Smooth muscle cell (in vitro differentiated cells): ENCODE results near the gene RPLP2. TPM values are rescaled to one million over a fixed set of nuclear protein-coding genes. Genes with fewer than 3 reads are reported as not detected.

Experiments used
- DNase-seq: peaks from one replicate; lab custom pipeline; 2025; ENCODE audit not compliant: unreplicated experiment; lab: John Stamatoyannopoulos, UW
- H2AFZ ChIP-seq: fragments of 200-600 bp; sonication (generic); 2 replicates; pipeline ENCODE4 v1.6.0; 2016; ENCODE audit warnings: antibody characterized with exemption, low read depth, mild to moderate bottlenecking
- H3F3A ChIP-seq: fragments of 200-600 bp; sonication (generic); 2 replicates; pipeline ENCODE4 v1.6.0; 2017; ENCODE audit warnings: antibody characterized with exemption, low read depth
- H3K27ac ChIP-seq: fragments of 200-600 bp; sonication (generic); 2 replicates; pipeline ENCODE4 v1.5.1; 2016; ENCODE audit warnings: low read depth, mild to moderate bottlenecking
- H3K27me3 ChIP-seq: fragments of 200-600 bp; sonication (generic); 2 replicates; pipeline ENCODE4 v1.6.1; 2016; ENCODE audit warnings: low read depth, mild to moderate bottlenecking
- H3K36me3 ChIP-seq: fragments of 200-600 bp; sonication (generic); 2 replicates; pipeline ENCODE4 v1.5.1; 2016; ENCODE audit warnings: low read depth
- H3K4me1 ChIP-seq: fragments of 200-600 bp; sonication (generic); 2 replicates; pipeline ENCODE4 v1.5.1; 2016; ENCODE audit warnings: low read depth
- H3K4me2 ChIP-seq: fragments of 200-600 bp; sonication (generic); 2 replicates; pipeline ENCODE4 v1.6.0; 2016; ENCODE audit warnings: mild to moderate bottlenecking
- H3K4me3 ChIP-seq: fragments of 200-600 bp; sonication (generic); 2 replicates; pipeline ENCODE4 v1.5.1; 2016; ENCODE audit warnings: mild to moderate bottlenecking
- H3K79me2 ChIP-seq: fragments of 200-600 bp; sonication (generic); 2 replicates; pipeline ENCODE4 v1.6.0; 2016; ENCODE audit warnings: low read depth, mild to moderate bottlenecking
- H3K9ac ChIP-seq: fragments of 200-600 bp; sonication (generic); 2 replicates; pipeline ENCODE4 v1.6.0; 2016; ENCODE audit warnings: low read depth
- H3K9me3 ChIP-seq: fragments of 200-600 bp; sonication (generic); replicated peaks from 2 replicates; pipeline ENCODE4 v1.5.1; 2016; ENCODE audit warnings: low read depth
- H4K20me1 ChIP-seq: fragments of 200-600 bp; sonication (generic); 2 replicates; pipeline ENCODE4 v1.6.0; 2016; ENCODE audit warnings: low read depth
- WGBS: methylation state at CpG from one replicate; pipeline ENCODE4 v1.1.7; 2016; ENCODE audit warnings: low lambda C conversion rate; 5-methylcytosine and 5-hydroxymethylcytosine counted together
- polyA plus RNA-seq: library from polyadenylated mRNA; unstranded; fragments of >200 nt; fragmentation: Nextera tagmentation; extraction: Ambion mirVana; gene quantifications from 2 replicates; pipeline ENCODE4 v1.2.1, GENCODE V29; 2016
- total RNA-seq: library from RNA; depleted of rRNA; stranded (reverse); fragments of >200 nt; gene quantifications from 2 replicates; pipeline ENCODE4 v1.2.3, GENCODE V29; 2014
- TF ChIP-seq, protein P1 (sequence below): fragments of 200-600 bp; sonication (generic); IDR thresholded peaks from 2 replicates; pipeline ENCODE4 v1.5.1; 2017; ENCODE audit warnings: borderline replicate concordance, mild to moderate bottlenecking, antibody characterized with exemption; ENCODE audit not compliant: insufficient read depth, poor library complexity, severe bottlenecking

RPLP2 gene
- total RNA-seq (472 and 511 TPM in 2 replicates), polyA plus RNA-seq (622 and 701 TPM in 2 replicates)

DNA sequence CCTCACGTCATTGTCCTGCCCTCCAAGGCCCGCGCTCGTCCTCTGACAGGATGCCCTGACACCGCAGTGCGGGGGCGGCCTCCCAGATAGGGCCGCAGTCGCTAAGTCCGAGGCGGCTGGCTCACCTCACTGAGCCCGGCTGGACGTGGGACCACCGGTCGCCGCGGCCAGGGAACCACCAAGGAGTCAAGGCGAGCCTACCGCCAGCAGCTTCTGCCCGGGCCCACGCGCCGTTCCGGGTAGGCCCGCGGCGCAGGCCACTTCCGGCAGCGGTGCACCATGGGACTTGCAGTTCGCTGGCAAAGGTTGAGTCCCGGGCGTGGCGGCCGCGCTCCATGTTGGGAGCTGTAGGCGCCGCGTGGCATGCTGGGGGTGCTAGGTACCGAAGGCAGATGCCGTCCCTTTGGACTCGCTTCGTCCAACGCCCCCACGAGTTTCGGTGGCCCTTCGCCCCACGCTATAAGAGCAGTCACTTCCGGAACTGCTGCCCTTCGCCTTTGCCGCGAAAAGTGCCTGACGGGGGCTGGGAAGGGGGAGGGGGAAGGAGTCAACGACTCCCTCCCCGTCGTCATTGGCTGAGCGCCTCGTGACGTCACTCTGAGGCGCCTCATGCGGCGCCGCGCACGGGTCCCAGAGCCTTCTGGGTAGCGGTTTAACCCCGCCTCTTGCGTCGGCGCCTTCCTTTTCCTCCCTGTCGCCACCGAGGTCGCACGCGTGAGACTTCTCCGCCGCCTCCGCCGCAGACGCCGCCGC, at the start of gene RPLP2:
TSS of gene RPLP2 (plus strand) at position 681 of the 753 bp plus-strand sequence. CDS start 268 bp downstream, outside the sequence.
- no peaks in the 10 kb centered on the region for H3K9me3 ChIP-seq
- under 1% methylated on average over 73 of the region's 81 CpGs for WGBS
- H3K4me3 ChIP-seq, result peak within 1 kb of the TSS; percentile 95
- no peaks in the 10 kb centered on the region for H3K27me3 ChIP-seq
- peak within 1 kb of the TSS; percentile 98 for H3K9ac ChIP-seq
- peak within 1 kb of the TSS; percentile 98 for H3K27ac ChIP-seq
- DNase-seq, result peak; percentile 99
- TF ChIP-seq, protein P1, sequence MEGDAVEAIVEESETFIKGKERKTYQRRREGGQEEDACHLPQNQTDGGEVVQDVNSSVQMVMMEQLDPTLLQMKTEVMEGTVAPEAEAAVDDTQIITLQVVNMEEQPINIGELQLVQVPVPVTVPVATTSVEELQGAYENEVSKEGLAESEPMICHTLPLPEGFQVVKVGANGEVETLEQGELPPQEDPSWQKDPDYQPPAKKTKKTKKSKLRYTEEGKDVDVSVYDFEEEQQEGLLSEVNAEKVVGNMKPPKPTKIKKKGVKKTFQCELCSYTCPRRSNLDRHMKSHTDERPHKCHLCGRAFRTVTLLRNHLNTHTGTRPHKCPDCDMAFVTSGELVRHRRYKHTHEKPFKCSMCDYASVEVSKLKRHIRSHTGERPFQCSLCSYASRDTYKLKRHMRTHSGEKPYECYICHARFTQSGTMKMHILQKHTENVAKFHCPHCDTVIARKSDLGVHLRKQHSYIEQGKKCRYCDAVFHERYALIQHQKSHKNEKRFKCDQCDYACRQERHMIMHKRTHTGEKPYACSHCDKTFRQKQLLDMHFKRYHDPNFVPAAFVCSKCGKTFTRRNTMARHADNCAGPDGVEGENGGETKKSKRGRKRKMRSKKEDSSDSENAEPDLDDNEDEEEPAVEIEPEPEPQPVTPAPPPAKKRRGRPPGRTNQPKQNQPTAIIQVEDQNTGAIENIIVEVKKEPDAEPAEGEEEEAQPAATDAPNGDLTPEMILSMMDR, result no peak
- peak within 1 kb of the TSS; percentile 36 for H2AFZ ChIP-seq
- H3K4me2 ChIP-seq, result peak within 1 kb of the TSS; percentile 99
- H3F3A ChIP-seq, result peaks cover 11% of the 10 kb centered on the region
- peaks cover 19% of the 10 kb centered on the region for H3K4me1 ChIP-seq
- no peaks in the 10 kb centered on the region for H3K36me3 ChIP-seq
- peaks cover 35% of the 10 kb centered on the region for H4K20me1 ChIP-seq
- peaks cover 38% of the 10 kb centered on the region for H3K79me2 ChIP-seq

DNA sequence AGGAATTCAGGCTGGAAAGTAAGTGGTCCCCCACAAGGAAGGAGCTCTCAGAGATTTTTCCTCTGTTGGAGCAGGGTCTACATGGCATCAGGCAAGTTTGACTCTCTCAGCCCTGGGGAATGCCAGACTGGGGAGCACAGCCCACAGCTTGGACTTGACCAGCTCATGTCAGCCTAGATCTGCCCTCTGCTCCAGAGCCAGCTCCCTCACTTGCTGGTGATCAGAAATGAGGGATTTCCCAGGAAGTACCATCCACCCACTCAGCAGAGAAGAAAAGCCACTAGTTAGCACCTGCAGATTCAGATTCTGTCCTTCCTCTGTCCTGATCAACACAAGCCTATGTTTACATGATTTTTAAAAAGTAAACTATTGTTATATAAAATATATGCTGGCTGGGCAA, 49.5 kb upstream of the RPLP2 start:
- no peaks in the 10 kb centered on the region for H3K27me3 ChIP-seq
- no peak overlapping the region for H3K27ac ChIP-seq
- no peaks in the 10 kb centered on the region for H3K4me1 ChIP-seq
- H3K9me3 ChIP-seq, result no peaks in the 10 kb centered on the region
- H3K36me3 ChIP-seq, result peaks cover 9% of the 10 kb centered on the region
- H3K9ac ChIP-seq, result no peak overlapping the region
- H2AFZ ChIP-seq, result no peak overlapping the region
- no peak overlapping the region for H3K4me3 ChIP-seq
- no peak overlapping the region for H3K4me2 ChIP-seq
- H4K20me1 ChIP-seq, result peaks cover 62% of the 10 kb centered on the region
- no peaks in the 10 kb centered on the region for H3K79me2 ChIP-seq
- no peak for DNase-seq
- peaks cover 8% of the 10 kb centered on the region for H3F3A ChIP-seq
- TF ChIP-seq, protein P1, result no peak

DNA sequence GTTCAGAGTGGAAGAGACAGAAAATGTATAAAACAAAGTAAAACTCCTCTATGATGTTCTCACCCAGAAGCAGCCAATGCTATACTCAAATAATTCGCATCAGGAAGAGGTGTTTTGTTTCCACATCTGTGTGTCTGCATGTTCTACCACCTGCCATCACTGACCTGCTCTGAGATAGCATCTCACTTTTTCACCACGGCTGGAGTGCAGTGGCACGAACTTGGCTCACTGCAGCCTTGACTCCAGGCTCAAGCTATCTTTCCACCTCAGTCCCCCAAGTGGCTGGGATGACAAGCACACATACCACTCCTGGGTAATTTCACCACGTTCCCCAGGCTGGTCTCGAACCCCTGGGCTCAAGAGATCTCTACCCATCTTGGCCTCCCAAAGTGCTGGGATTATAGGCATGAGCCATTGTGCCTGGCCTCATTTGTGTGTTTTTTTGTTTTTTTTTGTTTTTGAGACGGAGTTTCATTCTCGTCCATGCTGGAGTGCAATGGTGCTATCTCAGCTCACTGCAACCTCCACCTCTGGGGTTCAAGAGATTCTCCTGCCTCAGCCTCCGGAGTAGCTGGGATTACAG, 48.1 kb upstream of the RPLP2 start:
- Histone ChIP-seq H3K27ac (no peak overlapping the region), H3K27me3 (no peaks in the 10 kb centered on the region), H3K79me2 (no peaks in the 10 kb centered on the region), H3K9ac (no peak overlapping the region), H3K4me2 (no peak overlapping the region), H3K4me3 (no peak overlapping the region), H3K4me1 (no peaks in the 10 kb centered on the region), H3K9me3 (no peaks in the 10 kb centered on the region), H3F3A (peaks cover 12% of the 10 kb centered on the region), H3K36me3 (peaks cover 9% of the 10 kb centered on the region), H4K20me1 (peaks cover 59% of the 10 kb centered on the region), H2AFZ (no peak overlapping the region)
- 94% methylated on average over 8 of the region's 8 CpGs for WGBS
- TF ChIP-seq, protein P1, result no peak
- DNase-seq, result no peak
